ENCODE measurements around the gene UNC119B.

The UNC119B gene

GRCh38 chr12:120678572-120678971 lies 31.7 kb upstream of the UNC119B start:
- no peak for TF ChIP-seq CTCF (IDR thresholded peaks at IDR 0.05; ENCODE audit: control extremely low read depth, extremely low read depth, low read depth, missing control alignments)
- POLR2A ChIA-PET, result no interaction called here
- CTCF ChIA-PET, result interaction anchor here (0.8 to 3.8 kb wide), 8 partner anchors 9 to 293 kb away, joined by 3 to 44 read pairs (median 4); no protein-coding TSS in a partner anchor
- DNase-seq (ENCODE audit: extremely low spot score), result no peak

GRCh38 chr12:120680165-120680738 lies 30.0 kb upstream of the UNC119B start:
- no peak for TF ChIP-seq CTCF (IDR thresholded peaks at IDR 0.05; ENCODE audit: control extremely low read depth, extremely low read depth, low read depth, missing control alignments)
- ChIA-PET CTCF (interaction anchor here (1.0 to 3.8 kb wide), 4 partner anchors 10 to 291 kb away, joined by 3 to 44 read pairs (median 6); no protein-coding TSS in a partner anchor), POLR2A (no interaction called here)
- no peak for DNase-seq (ENCODE audit: extremely low spot score)

GRCh38 chr12:120684523-120684932 lies 25.7 kb upstream of the UNC119B start:
- POLR2A ChIA-PET, result no interaction called here
- DNase-seq (ENCODE audit: extremely low spot score), result no peak
- CTCF ChIA-PET, result interaction anchor here (0.9 to 2.5 kb wide), 2 partner anchors 14 to 36 kb away, joined by 3 to 9 read pairs; no protein-coding TSS in a partner anchor

DNA sequence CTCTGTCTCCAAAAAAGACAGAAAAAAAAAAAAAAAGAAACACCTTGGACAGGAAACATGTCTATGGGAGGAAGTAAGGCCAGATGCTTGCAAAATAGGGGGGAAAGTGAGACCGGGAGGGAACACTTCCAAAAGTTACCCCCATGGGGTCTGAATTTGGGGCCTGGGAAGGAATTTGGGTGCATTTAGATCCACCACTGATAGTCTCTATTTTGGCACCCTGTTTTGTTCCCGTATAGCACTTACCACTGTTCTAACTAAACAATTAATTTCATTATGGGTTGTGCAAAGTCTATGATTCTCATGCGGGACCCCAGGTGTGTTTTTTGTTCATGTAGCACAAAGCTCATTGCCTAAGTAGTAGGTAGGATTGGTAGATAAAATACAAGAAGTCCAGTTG lies 24.7 kb upstream of the UNC119B start:
- no peak for DNase-seq (ENCODE audit: extremely low spot score)
- CTCF ChIA-PET, result interaction anchor here (1.4 to 2.5 kb wide), 3 partner anchors 37 to 286 kb away, joined by 3 to 9 read pairs (median 4); no protein-coding TSS in a partner anchor
- POLR2A ChIA-PET, result interaction anchor here (2.0 kb wide), 1 partner anchor 484 kb away, joined by 8 read pairs; the partner anchor contains the start of gene RPLP0
- no peak for TF ChIP-seq CTCF (IDR thresholded peaks at IDR 0.05; ENCODE audit: control extremely low read depth, extremely low read depth, low read depth, missing control alignments)

More at GRCh38 chr12:120684523-120684932, 25.7 kb upstream of the UNC119B start:
- no peak for TF ChIP-seq CTCF (IDR thresholded peaks at IDR 0.05; ENCODE audit: control extremely low read depth, extremely low read depth, low read depth, missing control alignments)

DNA sequence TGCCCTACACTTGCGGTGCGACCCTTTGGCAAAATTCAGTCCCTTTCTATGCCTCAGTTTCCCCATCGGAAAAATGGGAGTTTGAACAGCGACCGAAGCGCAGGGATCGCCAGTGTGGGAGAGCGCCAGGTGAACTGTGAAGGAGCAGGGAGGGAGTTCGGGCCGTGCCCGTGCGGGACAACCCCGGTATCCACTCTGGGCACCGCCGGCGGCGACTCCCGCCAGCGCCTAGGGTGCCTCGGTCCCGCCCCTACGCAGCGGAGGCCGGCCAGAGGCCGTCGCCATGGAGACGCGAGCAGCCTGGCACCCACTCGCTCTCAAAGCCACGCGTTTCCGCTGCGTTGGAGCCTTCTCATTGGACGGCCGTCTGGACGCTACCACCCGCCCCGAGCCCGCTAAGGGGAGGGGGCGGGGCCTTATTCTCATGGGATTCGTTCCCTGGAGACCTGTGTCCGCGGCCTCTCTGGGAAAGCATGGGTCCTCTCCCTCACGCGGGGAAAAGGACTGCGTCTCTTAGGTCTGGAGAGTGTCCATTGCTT lies 24.0 kb upstream of the UNC119B start:
- TF ChIP-seq CTCF (IDR thresholded peaks at IDR 0.05; ENCODE audit: control extremely low read depth, extremely low read depth, low read depth, missing control alignments), result no peak
- CTCF ChIA-PET, result interaction anchor here (0.7 to 6.1 kb wide), 10 partner anchors 10 to 374 kb away, joined by 3 to 50 read pairs (median 4); no protein-coding TSS in a partner anchor
- peak; percentile 93 for DNase-seq (ENCODE audit: extremely low spot score)
- POLR2A ChIA-PET, result interaction anchor here (0.5 to 2.0 kb wide), 2 partner anchors 485 to 876 kb away, joined by 5 to 8 read pairs; partner anchors contain the start of gene RPLP0

GRCh38 chr12:120686690-120687577 lies 23.3 kb upstream of the UNC119B start, which contains the start of gene MLEC:
MLEC (plus strand) TSS chr12:120687149; CDS start chr12:120687297, 148 bp downstream.
- peak; percentile 52 for TF ChIP-seq CTCF (IDR thresholded peaks at IDR 0.05; ENCODE audit: control extremely low read depth, extremely low read depth, low read depth, missing control alignments)
- ChIA-PET POLR2A (interaction anchor here (0.5 to 2.0 kb wide), 4 partner anchors 11 to 875 kb away, joined by 3 to 8 read pairs (median 4); partner anchors contain the start of gene RPLP0), CTCF (interaction anchor here (0.7 to 6.1 kb wide), 13 partner anchors 11 to 373 kb away, joined by 3 to 50 read pairs (median 4); partner anchors contain the start of gene UNC119B)
- DNase-seq (ENCODE audit: extremely low spot score), result peak; percentile 99
